HUES48 (cell line): ENCODE results near the gene SLC2A10.

Experiments used
- H3K27ac ChIP-seq: one replicate; pipeline ENCODE4 v1.7.0; 2013; ENCODE audit warnings: low read depth, low read length, inconsistent platforms
- H3K27me3 ChIP-seq: 2 replicates; pipeline ENCODE4 v1.6.1; 2013; ENCODE audit warnings: mild to moderate bottlenecking, low read length; ENCODE audit not compliant: control insufficient read depth, insufficient read depth
- H3K36me3 ChIP-seq: 2 replicates; pipeline ENCODE4 v1.6.1; 2013; ENCODE audit warnings: low read length; ENCODE audit not compliant: control insufficient read depth, insufficient read depth
- H3K4me1 ChIP-seq: 2 replicates; pipeline ENCODE4 v1.6.1; 2013; ENCODE audit warnings: mild to moderate bottlenecking, low read length; ENCODE audit not compliant: control insufficient read depth, insufficient read depth
- H3K4me3 ChIP-seq: 2 replicates; pipeline ENCODE4 v1.5.1; 2013; ENCODE audit warnings: mild to moderate bottlenecking, low read depth, low read length
- H3K9ac ChIP-seq: 2 replicates; pipeline ENCODE4 v1.6.1; 2013; ENCODE audit warnings: mild to moderate bottlenecking, low read depth, low read length, moderate library complexity
- H3K9me3 ChIP-seq: 2 replicates; pipeline ENCODE4 v1.6.1; 2013; ENCODE audit warnings: low read length; ENCODE audit not compliant: control insufficient read depth, insufficient read depth

Gene SLC2A10

DNA sequence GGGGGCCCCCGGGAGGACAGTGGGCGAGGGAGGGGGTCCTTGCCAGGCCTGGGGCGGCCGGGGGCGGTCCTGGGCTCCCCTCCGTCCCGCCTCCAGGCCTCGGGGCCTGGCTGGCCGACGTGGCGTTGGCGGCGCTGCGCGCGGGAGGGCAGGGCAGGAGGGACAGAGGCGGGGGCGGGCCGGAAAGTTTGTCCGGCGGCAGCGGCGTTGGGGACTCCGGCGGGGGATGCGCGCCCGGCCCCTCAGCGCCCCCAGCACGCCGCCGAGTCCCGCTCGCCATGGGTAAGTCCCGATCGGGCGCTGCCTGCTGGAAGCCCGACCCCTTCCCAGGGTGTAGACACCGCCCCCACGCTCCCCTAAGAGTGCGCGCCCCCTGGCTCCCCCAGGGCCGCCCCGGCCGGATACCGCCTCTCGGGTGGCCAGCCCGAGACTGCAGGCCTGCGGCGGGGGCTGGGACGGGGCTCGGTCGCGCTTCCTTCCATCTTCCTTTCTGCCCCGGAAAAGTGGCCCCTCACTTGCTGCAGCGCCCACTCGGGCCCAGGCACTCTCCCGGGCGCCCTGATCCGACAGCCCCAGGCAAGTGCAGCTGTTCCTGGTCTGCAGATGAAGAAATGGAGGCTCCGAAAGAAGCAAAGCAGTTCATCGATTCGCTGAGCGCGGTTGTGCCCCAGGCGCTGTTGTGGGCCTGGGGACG lies at the start of gene SLC2A10:
Gene SLC2A10 (plus strand): TSS at position 191 of the 694 bp plus-strand sequence. CDS start 88 bp downstream, at position 279.
- peaks cover 15% of the 10 kb centered on the region for H3K4me1 ChIP-seq
- peak within 1 kb of the TSS; percentile 66 for H3K4me3 ChIP-seq
- peak within 1 kb of the TSS; percentile 50 for H3K27ac ChIP-seq
- H3K27me3 ChIP-seq: no peaks in the 10 kb centered on the region
- H3K36me3 ChIP-seq: no peaks in the 10 kb centered on the region
- H3K9me3 ChIP-seq: peaks cover 10% of the 10 kb centered on the region; the same call in 1 of the 2 replicates
- peak within 1 kb of the TSS; percentile 59 for H3K9ac ChIP-seq

DNA sequence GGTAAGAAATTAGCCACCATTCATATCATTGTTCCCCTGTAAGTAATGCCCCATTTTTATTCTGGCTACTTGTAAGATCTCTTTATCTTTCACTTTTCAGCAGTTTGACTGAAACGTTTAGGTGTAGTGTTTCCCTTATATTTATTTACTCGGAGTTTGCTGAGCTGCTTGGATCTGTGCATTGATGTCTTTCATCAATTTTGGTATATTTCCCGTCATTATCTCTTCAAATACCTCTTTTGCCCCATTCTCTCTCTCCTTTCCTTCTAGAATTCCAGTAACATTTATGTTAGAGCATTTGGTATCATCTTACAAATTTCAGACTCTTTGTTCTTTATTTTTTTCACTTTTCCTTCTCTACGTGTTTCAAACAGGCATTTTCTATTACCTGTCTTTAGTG lies 49.0 kb upstream of the SLC2A10 start:
- Histone ChIP-seq H3K4me3 (no peak overlapping the region), H3K9me3 (no peaks in the 10 kb centered on the region)

DNA sequence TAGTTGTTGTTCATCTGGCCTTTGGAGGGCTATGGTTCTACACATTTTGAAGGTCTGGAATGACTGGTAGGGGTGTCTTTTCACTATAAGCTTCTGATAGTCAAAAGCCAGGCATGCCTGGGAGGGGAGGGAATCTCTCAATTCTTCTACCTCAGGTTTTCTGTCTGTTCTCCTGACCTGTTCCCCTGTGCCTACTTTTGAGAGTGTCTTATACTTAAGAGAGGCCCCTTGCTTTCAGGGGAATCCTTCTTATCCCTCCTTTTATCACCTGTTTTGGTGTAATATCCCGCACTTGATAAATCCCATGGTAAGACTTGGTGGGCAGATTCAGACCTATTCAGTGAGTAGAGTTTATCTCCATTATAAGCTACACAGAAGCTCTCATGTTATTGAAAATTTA lies 47.8 kb upstream of the SLC2A10 start:
- no peaks in the 10 kb centered on the region for H3K9me3 ChIP-seq

More for the DNA sequence above, 49.0 kb upstream of the SLC2A10 start:
- no peaks in the 10 kb centered on the region for H3K36me3 ChIP-seq
- H3K4me1 ChIP-seq: no peaks in the 10 kb centered on the region
- no peak overlapping the region for H3K27ac ChIP-seq
- no peaks in the 10 kb centered on the region for H3K27me3 ChIP-seq
- no peak overlapping the region for H3K9ac ChIP-seq

DNA sequence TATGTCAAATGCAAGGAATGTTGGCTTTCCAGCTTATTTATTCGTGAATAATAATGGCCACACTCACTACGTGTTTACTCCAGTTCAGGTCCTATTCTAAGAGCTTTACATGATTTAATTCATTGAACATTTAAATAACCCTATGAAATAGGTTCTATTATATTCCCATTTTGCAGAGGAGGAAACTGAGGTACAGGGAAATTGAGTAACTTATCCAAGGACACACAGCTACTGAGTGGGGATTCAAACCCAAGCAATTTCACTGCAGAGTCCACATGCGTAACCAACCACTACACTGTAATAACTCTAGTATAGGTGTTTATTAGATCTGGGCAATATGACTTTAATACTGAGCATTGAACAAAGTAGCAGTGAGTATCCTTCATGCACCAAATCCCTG lies 45.9 kb upstream of the SLC2A10 start:
- H3K4me3 ChIP-seq: no peak overlapping the region
- no peaks in the 10 kb centered on the region for H3K9me3 ChIP-seq
- no peak overlapping the region for H3K27ac ChIP-seq
- H3K9ac ChIP-seq: no peak overlapping the region
- no peaks in the 10 kb centered on the region; the same call in 1 of the 2 replicates for H3K36me3 ChIP-seq
- no peaks in the 10 kb centered on the region for H3K27me3 ChIP-seq
- H3K4me1 ChIP-seq: no peaks in the 10 kb centered on the region

More for the DNA sequence above, 47.8 kb upstream of the SLC2A10 start:
- Histone ChIP-seq H3K4me3 (no peak overlapping the region), H3K27me3 (no peaks in the 10 kb centered on the region), H3K36me3 (no peaks in the 10 kb centered on the region), H3K4me1 (no peaks in the 10 kb centered on the region), H3K9ac (no peak overlapping the region), H3K27ac (no peak overlapping the region)

DNA sequence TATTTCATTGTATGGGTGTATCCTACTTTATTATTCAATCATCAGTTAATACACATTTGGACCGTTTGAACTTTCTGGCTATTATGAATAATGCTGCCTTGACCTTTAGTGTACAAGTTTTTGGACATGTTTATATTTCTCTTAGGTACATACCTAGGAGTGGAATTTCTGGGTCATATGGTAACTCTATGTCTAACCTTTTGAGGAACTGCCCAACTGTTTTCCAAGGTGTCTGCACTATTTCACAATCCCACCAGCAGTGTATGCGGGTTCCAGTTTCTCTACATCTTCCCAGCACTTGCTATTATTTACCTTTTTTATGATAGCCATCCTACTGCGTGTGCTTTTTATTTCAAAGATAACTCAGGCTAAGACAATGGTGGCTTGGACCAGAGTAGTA lies 43.8 kb upstream of the SLC2A10 start:
- no peak overlapping the region for H3K4me3 ChIP-seq
- no peaks in the 10 kb centered on the region for H3K4me1 ChIP-seq
- H3K36me3 ChIP-seq: no peaks in the 10 kb centered on the region; the same call in 1 of the 2 replicates
- no peak overlapping the region for H3K27ac ChIP-seq
- no peak overlapping the region for H3K9ac ChIP-seq
- no peaks in the 10 kb centered on the region for H3K27me3 ChIP-seq
- no peaks in the 10 kb centered on the region for H3K9me3 ChIP-seq

DNA sequence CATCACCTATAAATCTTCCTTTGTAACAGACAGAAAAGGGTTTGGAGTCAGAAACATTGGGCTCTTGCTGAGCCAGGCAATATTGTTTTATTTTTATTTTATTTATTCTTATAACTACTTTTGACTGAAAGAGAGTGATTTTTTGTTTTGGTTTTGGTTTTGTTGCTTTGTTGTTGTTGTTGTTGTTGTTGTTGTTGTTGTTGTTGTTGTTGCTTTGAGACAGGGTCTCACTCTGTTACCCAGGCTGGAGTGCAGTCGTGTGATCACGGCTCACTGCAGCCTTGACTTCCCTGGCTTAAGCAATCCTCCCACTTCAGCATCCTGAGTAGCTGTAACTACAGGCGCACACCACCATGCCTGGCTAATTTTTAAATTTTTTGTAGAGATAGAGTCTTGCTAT lies 43.1 kb upstream of the SLC2A10 start:
- H3K4me1 ChIP-seq: no peaks in the 10 kb centered on the region
- no peak overlapping the region for H3K4me3 ChIP-seq
- no peak overlapping the region for H3K27ac ChIP-seq
- H3K9ac ChIP-seq: no peak overlapping the region
- no peaks in the 10 kb centered on the region; the same call in 1 of the 2 replicates for H3K36me3 ChIP-seq
- H3K27me3 ChIP-seq: no peaks in the 10 kb centered on the region
- H3K9me3 ChIP-seq: no peaks in the 10 kb centered on the region

DNA sequence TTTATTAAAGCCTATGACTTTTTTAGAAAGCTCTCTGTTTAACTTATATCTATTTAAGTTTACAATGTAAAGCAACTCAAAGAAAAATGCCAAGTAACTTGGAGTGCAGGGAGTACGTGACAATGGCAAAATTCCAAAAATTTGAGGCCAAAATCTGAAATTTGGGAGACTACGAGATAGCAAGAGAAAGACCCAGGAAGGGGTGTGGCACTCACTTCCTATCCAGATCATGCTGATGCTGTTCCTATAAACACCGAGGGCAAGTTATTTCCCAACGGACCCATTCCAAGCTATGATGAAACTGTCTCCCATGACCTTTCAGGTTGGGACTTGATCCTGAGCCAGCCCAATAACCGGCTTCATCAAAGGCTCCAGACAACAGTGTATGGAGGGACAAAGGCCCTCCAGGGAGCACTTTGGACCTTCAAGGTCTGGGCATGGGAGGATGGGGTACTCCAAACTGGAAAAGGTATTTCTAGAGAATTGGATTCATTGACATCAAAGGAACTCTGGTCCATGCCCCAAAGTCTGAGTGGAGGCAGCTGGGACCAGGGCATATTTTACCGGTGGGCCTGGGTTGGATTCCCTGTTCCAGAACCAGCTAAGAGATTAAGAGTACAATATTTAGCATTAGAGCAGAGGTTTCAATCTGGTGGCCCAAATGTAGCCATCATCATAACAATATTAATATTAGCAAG lies 42.5 kb upstream of the SLC2A10 start:
- H3K9me3 ChIP-seq: no peaks in the 10 kb centered on the region
- H3K9ac ChIP-seq: no peak overlapping the region
- no peaks in the 10 kb centered on the region for H3K4me1 ChIP-seq
- H3K4me3 ChIP-seq: no peak overlapping the region
- no peaks in the 10 kb centered on the region; the same call in 1 of the 2 replicates for H3K36me3 ChIP-seq
- no peak overlapping the region for H3K27ac ChIP-seq
- H3K27me3 ChIP-seq: no peaks in the 10 kb centered on the region

DNA sequence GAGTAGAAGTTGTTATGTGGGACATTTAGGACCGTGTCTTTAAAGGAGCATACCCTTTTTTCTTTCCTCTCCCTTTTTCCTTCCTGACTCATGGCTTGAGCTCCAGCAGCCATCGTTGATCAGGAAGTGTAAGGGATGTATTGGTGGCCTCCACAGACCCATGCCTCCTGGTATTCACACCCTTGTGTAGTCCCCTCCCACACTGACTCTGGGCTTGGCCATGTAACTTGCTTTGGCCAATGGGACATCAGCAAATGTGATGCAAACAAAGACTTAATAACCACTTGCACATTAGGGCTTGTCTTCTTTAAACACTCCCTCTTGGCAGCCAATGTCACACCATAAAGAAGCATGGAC lies 39.2 kb upstream of the SLC2A10 start:
- H3K9me3 ChIP-seq: no peaks in the 10 kb centered on the region

DNA sequence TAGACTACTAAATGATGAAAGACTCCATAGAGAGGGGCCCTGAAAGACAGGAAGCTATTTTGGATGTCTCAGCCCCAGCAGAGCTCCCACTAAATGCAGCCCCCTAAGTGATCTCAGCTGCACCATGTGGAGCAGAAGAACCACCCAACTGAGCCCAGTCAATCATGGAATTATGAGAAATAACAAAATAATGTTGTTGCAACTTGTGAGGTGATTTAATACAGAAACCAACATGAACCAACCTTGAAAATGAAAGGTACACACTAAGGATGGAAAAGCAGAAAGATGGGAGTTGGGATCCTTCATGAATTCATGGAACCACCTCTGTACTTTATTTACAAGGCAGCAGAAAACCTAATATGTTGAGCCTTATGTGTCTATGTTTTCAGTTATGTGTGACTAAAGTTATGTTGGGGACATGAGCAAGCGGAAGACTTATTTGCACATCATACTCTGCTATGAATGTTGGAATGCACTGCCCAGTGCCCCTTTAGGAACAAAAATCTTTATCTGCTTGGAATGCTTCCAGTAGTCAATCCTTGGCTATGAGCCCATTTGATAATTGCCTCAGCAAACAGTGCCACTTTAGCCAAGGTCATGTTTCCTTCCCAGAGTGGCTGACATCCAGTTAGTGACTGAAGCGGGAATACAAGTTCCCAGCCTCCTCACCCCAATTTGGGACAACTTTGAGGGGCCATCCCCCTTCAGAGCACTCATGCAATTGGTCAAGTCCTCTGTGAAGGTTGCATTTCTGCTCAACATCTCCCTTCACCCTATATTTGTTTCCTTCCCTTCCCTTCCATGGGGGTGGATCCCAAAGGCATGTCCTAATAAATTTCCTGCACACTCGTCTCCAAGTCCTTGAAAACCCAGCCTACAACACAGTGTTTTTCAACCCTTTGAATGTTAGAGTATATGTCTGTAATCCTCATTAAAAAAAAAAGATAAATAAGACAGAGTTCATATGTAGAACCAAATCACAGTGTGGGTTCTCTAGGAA lies 38.6 kb upstream of the SLC2A10 start:
- Histone ChIP-seq H3K4me3 (no peak overlapping the region), H3K27ac (no peak overlapping the region), H3K9ac (no peak overlapping the region), H3K36me3 (no peaks in the 10 kb centered on the region; the same call in 1 of the 2 replicates), H3K27me3 (no peaks in the 10 kb centered on the region), H3K4me1 (peaks cover 17% of the 10 kb centered on the region), H3K9me3 (no peaks in the 10 kb centered on the region)

More for the DNA sequence above, 39.2 kb upstream of the SLC2A10 start:
- no peaks in the 10 kb centered on the region; the same call in 1 of the 2 replicates for H3K36me3 ChIP-seq
- H3K27ac ChIP-seq: no peak overlapping the region
- no peak overlapping the region for H3K9ac ChIP-seq
- H3K4me1 ChIP-seq: peaks cover 17% of the 10 kb centered on the region
- H3K27me3 ChIP-seq: no peaks in the 10 kb centered on the region
- no peak overlapping the region for H3K4me3 ChIP-seq

DNA sequence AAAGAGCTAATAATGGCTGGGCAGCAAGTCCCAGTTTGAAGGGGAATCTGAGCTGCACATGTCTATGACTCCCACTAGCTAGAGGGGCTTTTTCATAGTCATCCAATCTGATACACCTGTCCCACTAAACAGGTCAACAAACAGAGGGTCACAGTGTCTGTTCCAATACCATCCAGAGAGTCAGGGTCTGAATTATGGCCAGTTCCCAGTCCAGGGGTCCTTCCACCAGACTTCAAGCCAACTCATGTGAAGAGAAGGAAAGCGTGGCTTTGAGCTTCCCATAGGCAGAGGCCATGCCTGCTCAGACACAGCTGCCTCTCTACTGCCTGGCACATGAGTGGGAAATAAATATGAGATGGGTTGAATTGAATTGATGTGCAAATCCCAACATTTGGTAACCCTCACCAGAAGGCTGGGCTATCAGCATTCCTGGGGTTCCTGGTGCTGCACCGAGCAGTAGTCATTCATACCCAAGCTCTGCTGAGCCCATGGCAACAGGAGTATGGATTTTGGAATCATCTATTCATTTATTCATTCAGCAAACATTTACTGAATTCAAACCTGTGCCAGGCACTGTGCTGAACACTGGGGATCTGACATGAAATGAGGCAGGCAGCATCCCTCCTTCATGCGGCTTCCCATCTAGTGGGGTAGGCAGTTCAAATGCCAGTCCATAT lies 37.4 kb upstream of the SLC2A10 start:
- Histone ChIP-seq H3K36me3 (no peaks in the 10 kb centered on the region; the same call in 1 of the 2 replicates), H3K27ac (no peak overlapping the region), H3K9ac (no peak overlapping the region), H3K4me3 (no peak overlapping the region), H3K9me3 (no peaks in the 10 kb centered on the region), H3K4me1 (peaks cover 17% of the 10 kb centered on the region), H3K27me3 (no peaks in the 10 kb centered on the region)
